HG02798 (cell line): ENCODE results near the gene ANAPC5.
"Not testable (repeated sequence)": the region's sequence is repeated elsewhere in the genome, so short reads cannot be mapped to it uniquely, and the experiment has no call there.

Experiments used
- ATAC-seq: cut with Tn5 transposase; IDR thresholded peaks from one replicate; pipeline ENCODE4 v1.9.1; 2021; ENCODE audit warnings: mild to moderate bottlenecking; ENCODE audit not compliant: unreplicated experiment, poor library complexity

Gene ANAPC5

DNA sequence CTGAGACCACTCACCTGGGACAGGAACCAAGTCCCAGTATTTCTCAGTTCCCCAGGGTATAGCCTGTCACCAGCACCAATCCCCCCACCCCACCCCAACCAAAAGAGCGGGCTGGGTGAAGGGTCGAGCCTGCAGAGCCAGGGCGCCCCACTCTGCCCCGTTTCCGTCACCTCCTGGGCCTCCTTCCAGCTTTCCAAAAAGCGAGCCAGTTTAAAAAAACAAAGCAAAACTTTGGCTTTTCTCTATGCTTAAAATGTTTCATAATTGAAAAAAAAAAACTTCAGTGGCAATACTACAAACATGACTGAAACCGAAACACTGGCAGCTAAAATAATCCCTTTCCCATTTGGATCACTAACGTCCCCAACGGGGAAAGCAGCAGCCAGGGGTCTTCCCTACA is 63.2 kb downstream of the ANAPC5 start:
- ATAC-seq = no peak

DNA sequence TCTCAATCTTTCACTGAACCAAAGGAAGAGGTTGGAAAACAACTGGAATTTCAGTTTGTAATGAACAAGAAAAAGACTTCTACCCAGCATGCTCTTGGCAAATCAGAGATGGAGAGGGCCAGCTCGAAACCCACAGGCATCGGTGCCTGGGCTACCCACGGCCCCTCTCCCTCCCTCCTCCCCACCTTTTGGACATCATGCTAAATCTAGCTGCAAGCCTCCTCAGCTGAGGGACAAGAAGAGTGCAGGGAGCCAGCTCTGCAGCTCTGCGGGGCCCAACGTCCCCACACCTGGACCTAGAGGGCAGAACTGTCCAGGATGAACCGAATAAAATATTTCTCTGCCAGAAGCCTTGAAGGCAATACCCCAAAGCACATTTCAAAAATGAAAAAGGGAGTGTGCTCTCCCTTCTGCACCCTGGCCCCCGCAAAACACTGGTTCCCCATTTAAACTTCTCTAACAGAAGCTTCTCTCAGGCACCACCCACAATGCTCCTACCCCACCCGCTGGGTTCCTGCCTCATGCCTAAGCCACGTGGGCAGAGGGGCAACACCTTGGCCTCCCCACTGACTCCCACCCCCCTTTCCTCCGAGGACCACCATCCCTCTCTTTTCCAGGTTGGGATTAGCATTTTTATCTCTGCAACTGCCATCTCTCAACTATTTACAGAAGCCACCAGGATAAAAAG is 63.9 kb downstream of the ANAPC5 start:
- no peak for ATAC-seq

DNA sequence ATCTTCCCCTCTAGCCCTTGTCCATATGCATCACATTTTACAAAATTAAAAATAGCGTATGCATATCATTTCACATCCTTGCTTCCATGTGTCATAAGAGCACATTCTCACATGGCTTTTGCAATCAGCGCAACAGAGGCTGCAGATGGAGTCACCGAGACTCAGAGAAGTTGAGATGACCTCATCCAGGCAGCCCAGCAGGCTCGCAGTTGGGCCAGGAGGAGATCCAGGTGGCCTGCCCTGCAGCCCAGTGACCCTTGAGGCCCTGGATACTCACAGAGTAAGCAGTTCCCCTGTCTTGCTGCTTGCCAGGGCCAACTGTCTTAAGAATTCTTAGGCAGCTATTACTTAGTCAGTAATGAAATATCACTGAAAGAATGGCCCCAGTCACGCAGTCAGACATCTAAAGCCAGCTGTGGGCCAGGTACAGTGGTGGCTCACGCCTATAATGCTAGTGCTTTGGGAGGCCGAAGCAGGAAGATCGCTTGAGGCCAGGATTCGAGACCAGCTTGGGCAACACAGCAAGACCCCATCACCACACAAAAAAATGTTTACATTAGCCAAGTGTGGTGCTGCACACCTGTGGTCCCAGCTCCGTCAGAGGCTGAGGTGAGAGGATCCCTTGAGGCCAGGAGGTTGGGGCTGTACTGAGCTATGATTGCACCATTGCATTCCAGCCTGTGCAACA is 64.8 kb downstream of the ANAPC5 start:
- ATAC-seq = no peak

DNA sequence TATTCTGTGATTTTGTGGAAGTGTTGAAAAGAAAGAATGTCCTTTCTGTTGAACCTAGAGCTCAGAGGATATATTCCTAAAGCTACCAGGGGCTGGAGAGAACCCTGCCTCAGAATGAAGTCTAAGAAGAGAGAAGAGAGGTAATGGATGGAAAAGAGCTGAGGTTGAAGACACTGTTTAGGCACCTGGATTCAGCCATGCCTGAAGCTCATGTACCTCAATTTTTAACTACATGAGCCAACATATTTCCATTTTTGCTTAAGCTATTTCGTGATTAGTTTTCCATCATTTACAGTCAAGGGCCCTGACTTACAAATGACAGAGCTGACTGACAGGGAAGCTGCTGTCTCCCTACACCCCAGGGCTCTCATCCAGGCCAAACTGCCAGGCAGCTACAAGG is 66.4 kb downstream of the ANAPC5 start:
- no peak for ATAC-seq

DNA sequence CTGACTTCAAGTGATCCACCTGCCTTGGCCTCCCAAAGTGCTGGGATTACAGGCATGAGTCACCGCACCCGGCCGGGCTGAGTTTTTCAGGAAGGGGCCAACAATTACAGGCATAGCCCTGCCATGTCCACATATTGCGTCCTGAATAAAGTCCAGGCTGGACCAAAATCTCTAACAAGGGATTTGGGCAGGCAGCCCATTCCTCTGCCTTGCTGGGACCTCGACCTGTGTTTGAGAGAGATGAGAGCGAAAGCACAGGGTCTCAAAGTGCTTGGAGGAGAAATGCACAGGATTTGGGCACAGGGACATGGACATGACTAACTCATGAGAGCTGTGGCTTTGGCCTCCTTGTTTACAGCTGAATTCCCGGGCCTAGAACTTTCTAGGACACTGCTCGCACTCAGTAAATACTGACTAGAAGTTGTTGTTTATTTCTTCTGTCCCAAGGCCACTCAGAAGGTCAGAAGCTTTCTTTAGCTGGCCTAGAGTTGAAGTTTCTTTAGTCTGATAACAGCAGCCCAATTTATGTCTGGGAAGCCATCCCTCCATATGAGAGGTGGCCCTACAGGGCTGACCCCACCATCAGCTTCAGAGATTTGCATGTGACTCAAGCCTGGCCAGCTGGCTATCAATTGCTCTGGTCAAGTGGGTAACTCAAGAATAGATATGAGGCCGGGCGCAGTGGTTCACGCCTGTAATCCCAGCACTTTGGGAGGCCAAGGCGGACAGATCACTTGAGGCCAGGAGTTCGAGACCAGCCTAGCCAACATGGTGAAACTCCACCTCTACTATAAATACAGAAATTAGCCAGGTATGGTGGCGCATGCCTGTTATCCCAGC is 67.4 kb downstream of the ANAPC5 start:
- ATAC-seq = no peak

DNA sequence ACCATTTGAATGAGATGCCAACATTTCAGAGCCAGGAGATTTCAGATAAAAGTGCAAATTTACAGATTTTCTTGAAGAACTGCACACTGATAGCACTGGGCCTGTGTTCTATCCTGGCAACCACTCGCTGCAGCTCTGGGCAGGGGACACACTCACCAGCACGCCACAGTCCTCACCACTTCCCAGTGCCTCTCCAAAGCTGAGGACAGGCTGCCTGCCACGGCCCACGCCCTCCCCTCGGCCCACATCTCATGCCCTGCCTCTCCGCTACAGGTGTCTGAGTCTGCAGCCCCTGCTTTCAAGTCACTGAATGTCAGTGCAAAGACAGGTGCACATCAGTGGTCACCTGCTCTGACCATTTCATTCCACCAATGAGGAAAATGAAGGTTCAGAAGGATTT is 68.4 kb downstream of the ANAPC5 start:
- ATAC-seq = no peak

DNA sequence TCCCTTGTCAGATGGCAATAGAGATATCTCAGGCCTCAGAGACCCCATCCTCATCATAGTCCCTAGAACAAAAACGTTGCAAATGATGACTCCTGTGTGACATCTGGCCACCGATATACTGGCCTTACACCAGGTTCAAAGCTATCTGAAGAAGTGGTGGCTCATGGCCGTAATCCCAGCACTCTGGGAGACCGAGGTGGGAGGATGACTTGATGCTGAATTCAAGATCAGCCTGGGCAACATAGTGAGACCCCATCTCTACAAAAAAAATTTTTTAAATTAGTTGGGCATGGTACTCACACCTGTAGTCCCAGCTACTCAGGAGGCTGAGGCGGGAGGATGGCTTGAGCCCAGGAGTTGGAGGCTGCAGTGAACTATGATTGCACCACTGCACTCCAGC is 68.8 kb downstream of the ANAPC5 start:
- no peak for ATAC-seq

DNA sequence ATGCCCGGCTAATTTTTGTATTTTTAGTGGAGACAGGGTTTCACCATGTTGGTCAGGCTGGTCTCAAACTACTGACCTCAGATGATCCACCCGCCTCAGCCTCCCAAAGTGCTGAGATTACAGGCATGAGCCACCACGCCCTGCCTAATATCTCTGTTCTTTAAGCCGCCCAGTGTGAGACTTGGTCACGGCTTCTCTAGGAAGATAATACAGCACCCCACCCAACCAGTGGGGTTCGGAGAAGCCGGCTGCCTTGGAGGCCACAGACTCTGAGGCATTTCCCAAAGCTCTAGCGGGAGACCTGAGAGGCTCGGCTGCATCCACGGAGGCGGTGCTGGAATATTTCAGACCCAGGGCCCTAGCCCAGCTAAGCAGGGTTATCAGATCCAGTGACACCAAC is 69.3 kb downstream of the ANAPC5 start:
- not testable (repeated sequence) for ATAC-seq

DNA sequence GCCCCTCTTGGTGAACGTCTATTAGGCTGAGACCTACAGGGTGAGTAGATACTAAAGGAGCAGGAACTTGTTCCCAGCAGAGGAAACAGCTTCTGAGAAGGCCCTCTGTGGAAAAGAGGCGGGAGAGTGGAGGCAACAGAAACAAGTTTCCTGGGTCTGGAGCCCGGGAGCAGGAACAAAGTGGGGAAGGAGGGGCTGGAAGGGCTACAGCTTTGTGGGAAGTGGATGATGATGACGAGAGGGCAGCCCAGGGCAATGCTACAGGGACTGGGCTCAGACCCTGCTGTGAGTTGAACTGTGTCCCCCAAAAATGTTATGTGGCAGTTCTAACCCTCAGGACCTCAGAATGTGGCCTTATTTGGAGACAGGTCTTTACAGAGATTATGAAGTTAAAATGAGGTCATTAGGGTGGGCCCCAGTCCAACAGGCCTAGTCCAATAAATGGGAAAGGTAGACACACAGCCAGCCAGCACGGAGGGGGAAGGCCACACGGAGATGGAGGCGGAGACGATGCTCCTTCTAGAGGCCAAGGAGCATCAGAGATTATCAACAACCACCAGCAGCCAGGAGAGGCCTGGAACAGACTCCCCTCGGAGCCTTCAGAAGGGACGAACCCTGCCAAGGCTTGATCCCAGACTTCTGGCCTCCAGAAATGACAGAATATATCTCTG is 70.0 kb downstream of the ANAPC5 start:
- ATAC-seq = no peak

DNA sequence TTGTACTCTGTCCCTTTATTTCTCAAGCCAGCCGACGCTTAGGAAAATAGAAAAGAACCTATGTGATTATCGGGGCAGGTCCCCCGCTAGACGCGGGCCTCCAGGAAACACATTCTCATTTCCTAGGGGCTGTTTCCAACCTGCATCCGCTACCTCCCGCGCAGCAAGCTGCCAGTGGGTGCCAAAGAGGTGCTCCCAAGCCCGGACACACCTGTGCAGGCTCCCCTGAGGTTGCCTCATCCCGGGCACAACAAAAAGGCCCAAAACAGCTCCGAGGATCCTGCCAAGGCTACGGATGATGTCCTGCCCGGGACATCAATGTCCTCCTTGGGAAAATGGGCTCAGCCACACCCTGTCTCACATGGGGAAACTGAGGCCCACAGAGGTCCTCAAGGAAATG is 71.1 kb downstream of the ANAPC5 start:
- ATAC-seq = not testable (repeated sequence)

DNA sequence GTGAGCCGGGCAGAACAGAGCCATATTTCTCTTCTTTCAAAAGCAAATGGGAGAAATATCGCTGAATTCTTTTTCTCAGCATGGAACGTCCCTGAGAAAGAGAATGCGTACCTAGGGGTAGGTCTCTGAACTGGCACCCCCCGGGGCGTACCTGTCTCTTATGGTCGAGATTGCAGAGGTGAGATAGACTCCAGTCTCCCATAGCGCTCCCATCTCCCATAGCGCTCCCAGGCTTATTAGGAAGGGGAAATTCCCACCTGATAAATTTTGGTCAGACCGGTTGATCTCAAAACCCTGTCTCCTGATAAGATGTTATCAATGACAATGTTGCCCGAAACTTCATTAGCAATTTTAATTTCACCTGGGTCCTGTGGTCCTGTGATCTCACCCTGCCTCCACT is 71.7 kb downstream of the ANAPC5 start:
- not testable (repeated sequence) for ATAC-seq

DNA sequence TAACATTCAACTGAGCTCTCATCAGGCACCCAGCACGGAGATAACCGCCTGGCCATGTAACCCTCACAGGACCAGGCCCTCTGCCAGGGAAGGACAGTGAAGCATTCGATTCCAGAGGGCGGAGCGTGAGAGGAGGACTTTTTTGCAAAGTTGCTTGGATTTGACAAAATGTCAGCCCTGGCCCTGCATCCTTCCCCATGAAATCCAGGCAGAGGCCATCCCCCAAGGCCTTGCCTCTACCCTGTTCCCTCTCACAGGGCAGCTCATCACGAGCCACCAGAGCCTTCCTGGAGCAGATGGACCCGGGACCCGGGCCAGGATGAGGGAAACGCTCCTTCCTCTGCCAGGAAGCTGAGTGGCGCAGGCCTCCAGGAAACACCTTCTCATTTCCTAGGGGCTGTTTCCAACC is 72.7 kb downstream of the ANAPC5 start:
- no peak for ATAC-seq

DNA sequence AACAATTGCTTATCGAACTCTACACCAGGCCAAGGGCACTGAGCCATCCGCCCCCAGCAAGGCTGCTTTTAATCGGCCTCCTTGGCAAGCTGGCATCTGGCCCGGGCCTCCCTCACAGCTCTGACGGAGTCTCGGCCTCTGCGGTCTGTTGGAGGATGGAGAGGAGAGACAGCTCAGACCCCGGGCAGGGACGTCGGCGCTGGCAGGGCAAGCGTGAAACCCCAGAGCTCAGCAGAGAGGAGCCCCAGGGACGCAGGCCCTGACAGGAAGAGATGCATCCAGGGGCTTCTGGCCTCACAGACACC is 73.2 kb downstream of the ANAPC5 start:
- no peak for ATAC-seq

DNA sequence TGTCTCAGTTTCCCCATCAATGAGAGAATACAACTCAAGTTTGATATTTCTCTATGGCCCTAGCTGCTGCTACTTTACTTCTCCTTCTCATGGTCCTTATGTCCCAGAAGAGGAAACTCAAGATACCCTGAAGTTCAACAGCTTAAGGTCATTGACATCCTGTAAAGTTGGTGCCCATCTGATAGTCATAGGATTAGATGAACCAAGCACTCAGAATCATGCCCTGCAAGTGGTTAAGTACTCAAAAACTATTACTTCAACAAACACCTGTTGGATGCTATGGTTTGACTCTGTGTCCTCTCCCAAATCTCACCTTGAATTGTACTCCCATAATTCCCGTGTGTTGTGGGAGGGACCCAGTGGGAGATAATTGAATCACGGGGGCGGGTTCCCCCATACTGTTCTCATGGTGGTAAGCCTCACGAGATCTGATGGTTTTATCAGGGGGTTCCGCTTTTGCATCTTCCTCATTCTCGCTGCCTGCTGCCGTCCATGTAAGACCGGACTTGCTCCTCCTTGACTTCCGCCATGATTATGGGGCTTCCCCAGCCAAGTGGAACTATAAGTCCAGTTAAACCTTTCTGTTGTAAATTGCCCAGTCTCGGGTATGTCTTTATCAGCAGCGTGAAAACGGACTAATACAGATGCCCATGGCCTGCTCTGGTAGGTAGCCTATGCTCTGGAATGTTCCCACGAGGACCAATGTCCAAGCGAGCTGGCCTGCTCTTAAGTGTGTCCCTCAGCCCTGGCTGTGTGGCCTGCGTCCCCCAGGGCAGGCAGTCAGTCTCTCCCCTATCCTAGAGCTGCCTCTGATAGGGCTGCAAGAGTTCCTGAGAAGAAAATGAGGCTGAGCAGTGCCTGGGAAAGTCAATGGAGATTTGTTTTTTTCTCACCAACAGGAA is 73.8 kb downstream of the ANAPC5 start:
- no peak for ATAC-seq

DNA sequence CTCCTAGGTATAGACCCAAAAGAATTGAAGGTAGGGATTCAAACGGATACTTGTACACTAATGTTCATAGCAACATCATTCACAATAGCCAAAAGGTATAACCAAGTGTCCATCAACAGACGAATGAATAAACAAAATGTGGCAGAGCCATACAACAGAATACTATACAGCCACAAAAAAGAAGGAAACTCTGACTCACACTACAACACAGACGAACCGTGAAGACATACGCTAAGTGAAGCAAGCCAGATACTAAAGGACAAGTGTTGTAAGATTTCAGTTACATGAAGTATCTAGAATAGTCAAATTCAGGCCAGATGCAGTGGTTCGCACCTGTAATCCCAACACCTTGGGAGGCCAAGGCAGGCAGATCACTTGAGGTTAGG is 74.8 kb downstream of the ANAPC5 start:
- ATAC-seq = peak; percentile 20

DNA sequence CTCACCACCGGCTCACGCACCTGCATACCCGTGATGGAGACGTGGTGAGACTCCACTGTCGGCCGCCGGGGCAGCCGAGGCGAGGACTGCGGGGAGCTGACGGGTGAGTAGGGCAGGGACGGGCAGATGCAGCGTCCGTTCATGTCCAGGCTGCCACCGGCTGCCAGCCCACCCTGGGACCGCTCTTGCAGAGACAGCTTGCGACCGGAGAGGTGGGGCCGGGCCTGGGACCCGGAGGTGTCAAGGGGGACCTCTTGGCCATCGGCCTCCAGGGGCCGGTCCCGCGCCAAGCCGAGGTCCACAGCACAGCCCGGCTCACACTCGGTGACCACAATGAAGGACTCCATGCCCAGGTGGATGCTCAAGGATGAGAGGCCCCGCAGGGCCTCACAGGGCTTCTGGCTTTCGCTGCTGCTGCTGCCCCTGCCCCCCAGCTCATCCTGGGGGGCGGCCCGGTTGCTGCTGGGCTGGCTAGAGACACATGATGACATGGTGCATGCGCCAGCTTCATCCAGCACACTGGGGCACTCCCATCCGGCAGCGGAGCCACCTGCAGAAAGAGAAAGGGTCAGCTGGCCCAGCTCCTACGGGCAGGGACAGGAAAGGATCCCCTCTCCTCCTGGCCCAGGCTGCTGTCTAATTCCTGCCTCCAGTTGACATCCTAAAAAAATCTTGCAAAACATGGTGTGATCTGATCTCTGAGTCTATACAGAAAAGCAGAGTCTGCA is 78.0 kb downstream of the ANAPC5 start:
- no peak for ATAC-seq

DNA sequence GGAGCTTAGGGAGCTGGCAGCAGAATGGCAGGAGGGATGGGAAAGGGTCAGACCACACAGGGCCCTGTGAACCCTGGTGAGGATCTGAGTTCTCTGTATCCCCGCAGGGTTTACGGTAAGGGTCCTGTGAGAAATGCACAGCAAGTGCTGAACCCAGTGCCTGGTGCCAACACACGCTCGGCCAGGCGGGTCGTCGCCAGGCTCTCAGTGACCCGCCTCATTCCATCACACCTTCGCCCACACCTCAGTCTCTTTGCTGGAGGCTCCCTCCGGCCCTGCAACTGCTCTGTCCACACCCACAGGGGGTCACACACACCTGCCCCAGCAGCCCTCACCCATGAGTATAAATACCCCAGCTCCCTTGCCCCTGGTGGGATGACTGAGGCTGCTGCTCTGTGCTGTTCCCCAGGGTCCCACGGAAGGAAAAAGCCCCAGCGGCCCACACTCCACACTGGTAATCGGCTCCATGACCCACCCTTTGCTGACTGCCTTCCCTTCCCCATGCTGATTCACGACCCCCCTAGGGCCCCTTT is 78.8 kb downstream of the ANAPC5 start:
- no peak for ATAC-seq

DNA sequence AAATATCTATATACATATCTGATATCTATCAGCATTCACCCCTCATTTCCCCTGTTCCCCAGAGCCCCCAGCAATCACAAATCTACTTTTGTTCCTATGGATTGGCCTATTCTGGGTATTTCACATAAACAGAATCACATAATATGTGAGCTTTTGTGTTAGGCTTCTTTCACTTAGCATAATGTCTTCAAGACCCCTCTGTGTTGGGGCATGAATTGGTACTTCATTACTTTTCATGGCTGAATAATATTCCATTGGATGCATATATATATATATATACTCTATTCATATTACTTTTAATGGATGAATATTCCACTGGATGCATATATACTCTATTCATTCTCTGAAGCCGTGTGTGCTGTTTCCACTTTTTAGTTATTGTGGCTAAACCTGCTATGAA is 84.4 kb downstream of the ANAPC5 start:
- ATAC-seq = no peak

DNA sequence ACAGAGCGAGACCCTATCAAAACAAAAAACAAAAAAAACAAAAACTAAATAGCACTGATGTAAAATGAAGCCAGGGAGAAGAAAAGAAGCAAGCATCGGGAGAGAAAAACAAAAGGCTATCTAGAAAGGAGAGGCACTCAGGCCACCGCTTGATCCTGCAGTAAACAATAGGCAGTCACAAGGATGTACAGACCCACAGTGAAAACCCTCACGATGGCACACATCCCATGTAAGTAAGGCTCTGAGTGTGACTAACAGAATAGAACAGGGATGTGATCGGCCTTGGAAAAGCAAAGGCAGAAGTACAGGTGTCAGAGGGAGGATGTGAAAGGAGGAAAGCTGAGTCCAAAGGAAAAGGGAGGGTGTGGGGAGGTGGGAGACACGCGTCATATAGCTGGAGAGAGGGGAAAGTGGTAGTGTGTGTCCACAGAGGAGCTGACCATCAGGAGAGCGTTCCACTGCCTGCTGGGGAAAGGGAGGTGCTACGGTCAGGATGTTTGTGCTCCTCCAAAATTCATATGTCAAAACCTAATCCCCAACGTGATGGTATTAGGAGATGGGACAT is 87.2 kb downstream of the ANAPC5 start:
- no peak for ATAC-seq
